MCF 10A (cell line): ENCODE results near the gene IRX2. TPM values are rescaled to one million over a fixed set of nuclear protein-coding genes. Genes with fewer than 3 reads are reported as not detected.

Source experiments
- BruUV-seq: library from RNA; stranded (reverse); fragments of 400-500 nt; replicated peaks from 2 replicates; lab custom pipeline; 2021; lab: Mats Ljungman, UMichigan
- CTCF ChIA-PET: fragments of 300-600 bp; sonication (Branson Sonifier 250); formaldehyde crosslinking; extraction: SDS; loops from one replicate; lab custom pipeline; 2021; ENCODE audit warnings: antibody characterized with exemption, inconsistent platforms; lab: Yijun Ruan, JAX
- POLR2A ChIA-PET: fragments of 300-600, 350-650 bp; sonication (Branson Sonifier 250); formaldehyde crosslinking; extraction: SDS; loops from one replicate; lab custom pipeline; 2020; ENCODE audit warnings: antibody characterized with exemption, inconsistent platforms; lab: Yijun Ruan, JAX
- DNase-seq: peaks from one replicate; pipeline ENCODE4 v3.0.0-alpha.2; 2018; ENCODE audit not compliant: unreplicated experiment
- H3K27ac Mint-ChIP-seq: one replicate; pipeline ENCODE4 v1.8.0; 2022; ENCODE audit warnings: mild to moderate bottlenecking, low read depth, mixed read lengths; ENCODE audit not compliant: unreplicated experiment
- H3K27me3 Mint-ChIP-seq: one replicate; pipeline ENCODE4 v1.8.0; 2022; ENCODE audit warnings: mixed read lengths; ENCODE audit not compliant: insufficient read depth, unreplicated experiment
- H3K36me3 Mint-ChIP-seq: one replicate; pipeline ENCODE4 v1.8.0; 2022; ENCODE audit warnings: mild to moderate bottlenecking, moderate library complexity, mixed read lengths; ENCODE audit not compliant: insufficient read depth, unreplicated experiment
- H3K4me1 Mint-ChIP-seq: one replicate; pipeline ENCODE4 v1.8.0; 2022; ENCODE audit warnings: mixed read lengths; ENCODE audit not compliant: insufficient read depth, unreplicated experiment
- H3K4me3 Mint-ChIP-seq: one replicate; pipeline ENCODE4 v1.8.0; 2022; ENCODE audit warnings: mild to moderate bottlenecking, moderate library complexity, mixed read lengths; ENCODE audit not compliant: unreplicated experiment
- H3K9me3 Mint-ChIP-seq: one replicate; pipeline ENCODE4 v1.8.0; 2022; ENCODE audit warnings: mixed read lengths; ENCODE audit not compliant: unreplicated experiment
- CTCF ChIP-seq: fragments of 200-600 bp; IDR thresholded peaks from one replicate; pipeline ENCODE4 v1.8.0; 2022; ENCODE audit warnings: antibody characterized with exemption, mild to moderate bottlenecking; ENCODE audit not compliant: unreplicated experiment
- intact Hi-C: fragments of 100-400 bp; cut with micrococcal nuclease; formaldehyde crosslinking; loops from 2 replicates; pipeline ENCODE4 v1.14.1; 2022
- total RNA-seq: library from RNA; stranded (reverse); gene quantifications from 2 replicates; pipeline ENCODE4 v1.2.3, GENCODE V29; 2022

IRX2 gene
- total RNA-seq, 1 experiment from 2014 or later = 43.4 TPM

GRCh38 chr5:2755076-2755680 is 3.7 kb upstream of the IRX2 start:
- ChIA-PET CTCF (interaction anchor here (0.7 kb wide), 1 partner anchor 980 kb away, joined by 3 read pairs; no protein-coding TSS in a partner anchor), POLR2A (no interaction called here)
- TF ChIP-seq CTCF = no peak
- Mint-ChIP-seq H3K27me3 (no peaks in the 10 kb centered on the region), H3K4me1 (peaks cover 28% of the 10 kb centered on the region), H3K9me3 (no peaks in the 10 kb centered on the region), H3K4me3 (no peak overlapping the region), H3K27ac (peak overlapping the region; percentile 78), H3K36me3 (peaks cover 23% of the 10 kb centered on the region)
- intact Hi-C loops = no loop called here
- DNase-seq = no peak
- no TSS peak for BruUV-seq

GRCh38 chr5:2754581-2755075 is 3.2 kb upstream of the IRX2 start:
- Mint-ChIP-seq H3K4me1 (peaks cover 28% of the 10 kb centered on the region), H3K27me3 (no peaks in the 10 kb centered on the region), H3K9me3 (no peaks in the 10 kb centered on the region), H3K36me3 (peaks cover 28% of the 10 kb centered on the region), H3K27ac (peak overlapping the region; percentile 78), H3K4me3 (peak overlapping the region; percentile 82)
- no peak for DNase-seq
- ChIA-PET CTCF (no interaction called here), POLR2A (interaction anchor here (0.7 to 4.0 kb wide), 4 partner anchors 11 to 840 kb away, joined by 3 to 16 read pairs (median 10); no protein-coding TSS in a partner anchor)
- no TSS peak for BruUV-seq
- no peak for TF ChIP-seq CTCF
- intact Hi-C loops = no loop called here

DNA sequence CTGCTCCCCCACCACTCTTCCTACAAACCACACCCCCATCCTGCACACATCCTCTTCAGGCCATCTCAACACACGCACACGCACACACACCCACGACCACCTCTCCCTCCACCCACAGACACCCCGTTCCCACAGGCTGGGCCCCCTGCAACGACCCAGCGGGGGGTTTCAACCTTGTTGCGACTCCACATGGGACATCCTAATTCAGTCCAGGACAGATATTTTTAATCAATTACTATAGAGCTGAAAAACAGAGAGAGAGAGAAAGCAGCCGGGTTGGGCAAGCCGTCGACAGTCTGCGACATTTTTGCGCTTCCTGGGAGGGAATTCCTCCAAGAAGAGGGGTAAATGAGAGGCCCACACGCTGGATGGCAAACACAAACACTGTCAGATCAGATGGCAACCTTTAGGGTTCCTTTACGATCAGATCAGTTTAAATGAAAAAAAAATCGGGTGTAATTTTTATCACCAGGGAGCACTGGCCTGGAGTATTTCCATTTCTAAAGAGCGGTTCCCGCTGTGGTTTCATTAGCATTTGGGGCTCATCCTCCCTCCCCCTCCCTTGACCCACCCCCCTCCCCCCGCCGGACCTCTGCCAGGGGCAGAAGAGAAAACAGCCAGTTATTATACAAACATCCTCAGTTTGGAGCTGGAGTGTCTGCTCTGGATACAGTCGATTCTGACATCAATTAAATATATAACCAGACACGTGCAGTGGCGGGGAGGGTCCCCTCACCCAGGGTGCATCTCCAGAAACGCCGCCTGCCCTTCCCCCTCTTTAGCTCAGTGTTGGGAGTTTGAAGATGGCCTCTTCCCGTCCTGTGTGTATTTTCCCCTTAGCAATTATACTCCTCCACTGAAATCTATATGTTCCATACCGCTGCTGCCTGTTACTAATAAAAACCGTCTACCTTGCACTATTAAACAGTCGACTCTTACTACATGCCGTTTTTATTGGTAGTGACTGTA is 2.3 kb upstream of the IRX2 start:
- Mint-ChIP-seq H3K4me1 (peaks cover 21% of the 10 kb centered on the region), H3K4me3 (peak overlapping the region; percentile 82), H3K36me3 (peaks cover 37% of the 10 kb centered on the region), H3K27me3 (no peaks in the 10 kb centered on the region), H3K27ac (peak overlapping the region; percentile 86), H3K9me3 (no peaks in the 10 kb centered on the region)
- ChIA-PET CTCF (interaction anchor here (0.6 to 1.4 kb wide), 5 partner anchors 10 to 577 kb away, joined by 3 to 6 read pairs (median 3); no protein-coding TSS in a partner anchor), POLR2A (interaction anchor here (0.5 to 5.1 kb wide), 13 partner anchors 10 to 967 kb away, joined by 3 to 43 read pairs (median 4); partner anchors contain the start of gene IRX1)
- peak; percentile 40 for DNase-seq
- intact Hi-C loops = loop anchor here (2.0 kb wide), 1 partner anchor 95 kb away; no protein-coding TSS in a partner anchor
- BruUV-seq = no TSS peak
- no peak for TF ChIP-seq CTCF
